HG03196 (cell line): ENCODE results near the gene TRAPPC6A.
A peak's percentile ranks its signal among the peaks of the same experiment; 100 is the strongest.

Experiments used
- ATAC-seq: cut with Tn5 transposase; IDR thresholded peaks from one replicate; pipeline ENCODE4 v1.9.1; 2021; ENCODE audit not compliant: unreplicated experiment

The TRAPPC6A gene

DNA sequence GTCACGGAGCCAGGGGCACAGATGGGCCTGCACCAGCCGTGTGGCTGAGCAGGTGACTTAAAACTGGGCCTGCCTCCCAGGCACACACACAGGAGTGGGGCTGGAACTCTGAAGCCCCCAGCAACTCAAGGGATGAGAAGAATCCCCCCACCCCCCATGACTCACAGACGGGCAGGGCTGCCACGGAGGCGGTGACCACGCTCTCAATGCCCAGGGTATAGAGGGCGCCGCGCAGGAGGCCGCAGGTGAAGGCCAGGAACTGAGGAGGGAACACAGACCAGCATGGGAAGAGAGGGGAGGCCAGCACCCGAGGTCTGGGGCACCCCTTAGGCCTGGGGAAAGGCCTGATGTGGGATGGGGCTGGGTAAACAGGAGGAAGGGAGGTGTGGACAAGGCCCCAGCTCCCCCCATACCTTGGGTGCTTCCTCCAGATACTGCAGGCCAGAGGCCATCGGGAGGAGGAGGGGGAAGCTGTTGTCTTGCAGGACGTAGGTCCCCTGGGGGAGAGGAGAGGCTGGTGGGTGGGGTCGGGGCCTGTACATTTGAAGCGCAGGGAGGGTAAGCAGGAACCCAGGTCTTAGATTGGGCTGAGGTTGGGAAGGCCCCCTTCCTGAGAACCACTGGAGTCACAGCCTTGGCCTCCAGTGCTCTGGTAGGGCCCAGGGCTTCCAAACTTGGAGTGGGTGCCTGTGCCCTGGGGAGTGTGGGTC is 14.1 kb downstream of the TRAPPC6A start:
- ATAC-seq: peak; percentile 15

DNA sequence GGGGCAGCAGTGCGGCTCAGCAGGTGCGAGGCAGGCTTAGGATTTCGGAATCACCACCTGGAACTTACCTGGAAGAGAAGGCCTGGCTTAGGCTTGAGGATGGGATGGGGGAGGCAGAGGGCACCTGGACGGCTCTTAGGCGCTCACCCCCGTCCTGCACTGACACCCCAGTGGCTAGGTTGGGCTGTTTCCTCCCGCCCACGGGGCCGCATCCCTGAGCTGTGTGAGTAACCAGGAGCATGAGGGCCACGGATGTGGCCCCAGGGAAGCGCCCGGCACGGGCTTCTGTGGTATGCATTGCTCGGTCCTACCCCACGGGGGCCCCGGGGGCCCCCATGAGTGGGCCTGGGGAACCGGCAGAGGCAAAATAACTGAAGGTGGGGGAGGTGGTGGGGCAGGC is 14.9 kb downstream of the TRAPPC6A start:
- no peak for ATAC-seq

DNA sequence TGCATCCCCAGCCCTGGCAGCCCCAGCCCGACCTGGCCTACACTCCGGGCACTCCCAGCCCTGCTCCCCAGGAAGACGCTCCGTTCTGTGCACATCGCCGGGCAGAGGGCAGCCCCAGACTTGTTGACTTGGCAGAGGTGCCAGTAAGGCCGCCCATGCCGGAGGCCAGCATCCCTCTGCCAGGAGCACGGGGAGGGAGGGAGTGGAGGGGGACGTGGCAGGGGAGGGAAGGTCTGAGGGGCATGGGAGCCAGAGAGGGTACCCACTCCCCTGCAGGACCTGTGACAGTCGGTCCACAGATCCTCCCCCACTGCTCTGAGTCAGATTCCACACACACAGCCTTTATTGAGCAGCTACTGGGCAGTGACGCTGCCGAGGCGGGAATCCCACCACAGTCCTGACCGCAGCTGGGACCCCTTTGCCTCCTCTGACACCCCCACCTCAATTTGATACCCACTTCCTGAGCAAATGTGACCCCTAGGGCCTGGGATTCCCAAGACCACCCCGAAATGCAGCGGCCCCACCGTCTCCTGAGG is 15.4 kb downstream of the TRAPPC6A start:
- no peak for ATAC-seq

DNA sequence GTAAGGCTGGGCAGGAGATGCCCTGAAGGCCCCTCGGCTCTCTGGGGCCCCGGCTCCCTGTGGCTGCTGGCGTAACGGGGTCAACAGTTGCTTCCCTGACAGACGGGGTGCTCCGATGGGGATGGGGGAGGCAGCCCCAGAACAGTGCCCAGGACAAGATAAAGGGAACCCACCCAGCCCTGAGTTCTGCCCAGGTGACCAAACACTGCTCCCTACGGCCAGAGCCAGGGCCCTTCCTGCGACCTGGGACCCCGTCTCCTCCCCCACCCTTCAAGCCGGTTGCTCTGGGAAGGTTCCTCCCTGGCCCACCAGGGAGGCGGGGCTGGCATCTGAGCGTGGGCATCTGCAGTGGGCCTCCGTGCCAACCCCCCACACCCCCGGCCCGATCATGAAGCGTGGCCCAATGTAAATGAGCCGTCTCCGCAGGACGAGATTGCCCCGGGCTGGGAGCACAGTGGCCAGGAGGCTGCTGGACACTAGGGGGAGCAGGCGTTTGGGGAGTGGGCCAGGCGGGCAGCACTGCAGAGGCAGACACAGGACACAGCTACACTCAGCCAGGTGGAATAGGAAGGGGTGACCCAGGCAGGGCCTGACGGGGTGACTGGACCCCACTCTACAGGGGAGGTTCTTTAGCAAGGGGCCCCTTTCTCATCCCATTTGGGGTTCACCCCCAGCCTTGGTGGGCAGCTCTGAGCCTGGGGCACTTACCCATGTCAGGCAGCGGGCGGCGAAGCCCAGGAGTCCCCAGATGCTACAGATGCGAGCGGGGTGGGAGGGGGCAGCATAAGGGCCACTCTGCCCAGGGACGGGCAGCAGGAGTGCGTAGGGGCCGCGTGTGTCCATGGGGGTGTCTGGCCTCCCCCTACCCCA is 16.1 kb downstream of the TRAPPC6A start:
- ATAC-seq: no peak

DNA sequence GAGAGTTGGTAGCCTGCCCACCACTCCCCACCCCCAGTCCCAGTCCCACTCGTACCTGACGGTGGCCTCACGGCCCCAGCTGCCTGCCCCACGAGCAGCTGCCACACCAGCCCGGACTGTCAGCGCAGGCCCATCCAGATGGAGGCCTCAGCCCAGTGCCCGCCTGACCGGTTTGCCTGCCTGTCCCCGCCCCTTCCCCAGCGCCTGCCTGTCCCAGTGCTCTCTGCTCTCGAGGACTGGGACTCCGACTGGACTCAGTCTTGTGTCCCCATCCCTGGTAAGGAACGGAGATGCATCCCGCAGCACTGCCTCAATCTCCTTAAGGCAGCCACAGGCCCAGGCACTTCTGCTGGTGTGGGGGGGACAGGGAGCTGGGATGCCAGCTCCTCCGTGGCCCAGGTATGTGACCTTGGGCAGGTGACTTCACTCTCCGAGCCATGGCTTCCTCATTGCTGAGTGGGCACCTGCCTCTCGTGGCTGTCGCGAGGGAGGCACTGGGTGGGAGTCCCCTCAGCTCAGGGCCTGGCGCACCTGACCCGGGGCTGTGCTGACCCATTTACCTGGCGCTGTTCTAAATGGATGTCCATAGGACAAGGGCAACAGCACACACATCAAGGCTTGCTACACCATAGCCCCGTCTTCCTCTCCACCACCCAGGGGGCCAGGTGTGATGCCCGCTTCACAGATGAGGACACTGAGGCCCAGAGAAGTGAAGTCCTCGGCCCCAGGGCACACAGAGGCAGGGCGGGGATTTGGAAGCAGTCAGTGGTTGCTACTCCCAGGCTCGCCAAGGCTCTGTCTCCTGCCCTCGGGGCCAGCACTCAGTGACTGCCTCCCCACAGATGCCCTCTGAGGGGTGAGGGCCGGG is 16.9 kb downstream of the TRAPPC6A start, which contains the start of gene NKPD1:
Gene NKPD1 (minus strand): TSS at position 113 of the 868 bp plus-strand sequence. CDS start 832 bp downstream, outside the sequence.
- ATAC-seq: no peak

DNA sequence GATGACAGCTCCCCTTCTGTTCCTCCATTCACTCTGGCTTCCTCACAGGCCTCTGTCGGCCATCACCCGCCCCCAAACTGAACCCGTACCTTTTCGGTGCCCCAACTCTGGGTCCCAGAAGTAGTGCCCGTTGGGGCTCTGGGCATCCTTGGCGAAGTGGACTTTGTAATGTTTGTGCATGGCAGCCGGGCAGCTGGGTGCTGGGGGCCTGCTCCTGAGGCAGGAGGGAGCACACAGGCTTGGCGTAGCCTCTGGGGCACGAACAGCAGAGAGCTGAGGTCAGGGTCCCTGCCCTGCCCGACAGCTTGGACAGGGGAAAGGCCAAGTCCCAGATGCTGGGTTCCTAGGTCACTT is 18.1 kb downstream of the TRAPPC6A start:
- ATAC-seq: no peak

DNA sequence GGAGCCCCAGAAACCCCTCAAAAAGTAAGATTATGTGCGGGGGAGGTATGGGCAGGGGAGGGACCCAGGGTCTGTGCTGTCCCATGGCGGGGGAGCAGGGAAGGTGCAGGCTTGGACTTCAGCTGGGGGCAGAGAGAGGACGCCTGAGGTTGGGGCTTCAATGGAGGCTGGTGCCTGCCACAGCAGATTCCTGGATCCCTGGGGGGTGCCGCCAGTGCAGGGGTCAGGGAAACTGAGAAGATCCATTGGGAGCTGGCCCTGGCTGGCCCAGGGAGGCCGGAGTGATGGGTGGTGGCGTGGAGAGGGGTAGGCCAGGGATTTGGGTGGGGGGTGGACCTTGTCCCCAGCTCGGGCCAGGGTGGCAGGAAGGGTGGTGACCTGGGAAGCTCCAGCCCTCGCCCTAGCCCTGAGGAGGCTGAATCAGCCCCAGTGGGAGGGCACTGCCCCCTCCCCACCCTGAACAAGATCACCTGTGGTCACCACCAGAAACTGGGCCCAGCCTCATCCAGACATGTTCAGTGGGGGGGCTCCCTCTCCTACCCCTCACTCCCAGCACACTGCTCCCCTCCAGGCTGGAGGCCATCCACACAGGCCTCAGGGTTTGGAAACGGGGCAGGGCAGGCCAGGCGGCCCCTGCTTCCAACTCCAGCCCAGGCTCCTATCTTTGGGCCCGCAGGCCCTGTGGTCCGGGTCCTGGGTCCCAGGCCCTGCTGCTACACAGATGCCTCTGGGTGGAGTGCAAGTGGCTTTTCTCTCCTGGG is 18.6 kb downstream of the TRAPPC6A start:
- ATAC-seq: no peak

DNA sequence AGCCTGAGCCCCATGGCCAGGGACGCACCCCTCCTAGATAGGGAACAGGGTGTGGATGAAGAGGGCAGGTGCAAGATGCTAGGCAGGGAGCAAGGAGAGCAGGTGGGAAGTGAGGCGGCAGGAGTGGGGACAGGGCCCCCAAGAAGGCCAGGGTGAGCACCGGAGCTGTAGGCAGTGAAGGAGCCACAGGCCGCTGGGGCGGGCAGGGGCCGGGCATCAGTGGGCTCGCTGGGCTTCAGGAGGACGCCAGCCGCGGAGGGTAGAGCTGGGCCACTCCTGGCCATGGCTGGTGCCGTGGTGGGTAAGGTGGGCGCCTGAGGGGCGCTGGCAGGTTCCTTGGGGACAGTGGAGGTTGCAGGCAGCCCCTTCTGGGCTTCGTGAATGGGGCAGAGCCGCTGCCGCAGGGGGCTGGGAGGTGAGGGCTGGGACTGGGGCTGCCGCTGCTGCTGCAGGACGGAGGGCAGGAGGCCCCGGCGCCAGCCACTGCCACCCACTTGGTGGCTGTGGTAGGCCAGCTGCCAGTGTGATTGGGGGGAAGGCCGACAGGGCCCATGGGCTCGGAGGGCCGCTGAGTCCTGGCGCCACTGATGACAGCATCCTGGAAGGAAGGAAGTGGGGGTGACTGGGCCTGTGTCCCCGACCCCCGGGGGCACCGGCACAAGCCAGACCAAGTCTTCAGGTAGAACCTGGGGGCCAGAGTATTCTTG is 19.4 kb downstream of the TRAPPC6A start:
- ATAC-seq: no peak

DNA sequence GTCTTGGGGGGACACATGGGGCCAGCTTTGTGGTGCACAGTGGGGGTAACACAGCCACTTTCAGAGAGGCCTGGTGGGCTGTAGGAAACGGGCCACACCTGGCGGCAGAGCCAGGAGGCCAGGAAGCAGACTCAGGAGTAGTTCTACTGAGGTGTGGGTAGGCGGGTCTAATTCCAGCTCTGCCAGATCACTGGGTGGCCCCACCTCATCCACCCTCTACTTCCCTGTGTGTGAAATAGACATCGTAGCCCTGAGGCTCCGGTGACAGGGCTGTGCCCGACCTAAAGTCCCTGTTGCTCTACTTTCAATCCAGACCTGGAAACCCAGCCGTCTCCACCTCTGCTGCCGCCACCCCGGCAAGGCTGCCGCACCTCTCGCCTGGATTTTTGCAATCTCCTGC is 21.3 kb downstream of the TRAPPC6A start:
- no peak for ATAC-seq

DNA sequence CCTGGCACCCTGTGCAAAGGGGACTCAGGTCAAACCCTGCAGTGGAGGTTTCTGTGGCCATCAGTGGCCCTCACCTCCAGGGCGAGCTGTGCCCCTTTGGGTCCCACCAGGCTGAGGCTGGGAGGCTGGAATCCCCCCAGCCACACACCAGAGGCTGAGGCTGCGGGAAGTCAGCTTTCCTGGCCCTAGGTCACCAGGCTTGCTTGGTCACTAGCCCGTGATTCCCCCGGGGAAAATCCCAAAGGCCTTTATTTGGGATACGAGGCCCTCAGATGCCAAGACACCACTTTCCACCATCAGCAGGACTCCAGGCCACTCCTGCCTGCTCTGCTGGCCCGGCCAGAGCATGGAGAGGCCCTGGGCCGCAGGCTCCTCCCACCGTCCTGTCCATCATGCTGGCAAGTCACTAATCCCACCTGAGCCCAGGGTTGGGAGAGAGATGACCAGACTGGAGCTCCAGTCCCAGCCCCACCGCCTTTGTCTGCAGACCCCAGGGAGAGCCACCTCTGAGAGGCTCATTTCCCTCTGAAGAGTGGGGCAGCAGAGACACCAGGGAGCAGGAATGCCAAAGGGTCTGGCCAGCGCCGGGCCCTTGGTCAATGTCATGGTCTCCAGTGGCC is 21.9 kb downstream of the TRAPPC6A start:
- ATAC-seq: no peak

DNA sequence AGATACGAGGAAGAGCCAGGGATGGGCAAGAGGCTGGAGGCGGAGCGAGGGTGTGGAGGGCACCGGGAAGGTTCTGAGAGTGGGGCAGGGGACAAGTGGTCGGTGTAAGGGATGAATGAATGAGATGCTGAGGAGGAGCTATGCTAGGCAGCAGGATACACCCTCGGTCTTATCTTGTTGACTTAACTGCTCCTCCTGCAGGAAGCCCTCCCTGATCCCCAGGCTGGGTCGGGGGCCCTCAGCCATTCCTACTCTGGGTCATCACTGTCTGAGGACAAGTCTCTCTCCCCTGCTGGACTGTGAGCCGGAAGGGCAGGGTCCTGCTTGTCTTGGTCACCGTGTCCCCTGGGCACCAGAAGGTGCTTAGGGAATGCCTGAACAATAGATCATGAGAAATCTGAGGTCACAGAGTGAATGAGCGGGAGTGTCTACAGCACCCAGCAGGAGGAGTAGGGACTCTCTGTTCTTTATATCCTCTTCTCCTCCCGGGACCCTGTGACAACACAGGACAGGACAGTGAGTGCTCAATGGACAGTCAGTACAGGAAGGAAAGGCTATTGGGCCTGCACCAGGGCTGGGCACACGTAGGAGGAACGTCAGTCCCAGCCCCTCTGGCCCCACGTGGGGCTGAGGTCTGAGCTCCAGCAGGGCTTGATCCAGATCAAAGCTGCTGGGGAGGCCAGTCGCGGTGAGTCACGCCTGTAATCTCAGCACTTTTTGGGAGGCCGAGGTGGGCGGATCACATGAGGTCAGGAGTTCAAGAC is 23.8 kb downstream of the TRAPPC6A start:
- ATAC-seq: no peak

DNA sequence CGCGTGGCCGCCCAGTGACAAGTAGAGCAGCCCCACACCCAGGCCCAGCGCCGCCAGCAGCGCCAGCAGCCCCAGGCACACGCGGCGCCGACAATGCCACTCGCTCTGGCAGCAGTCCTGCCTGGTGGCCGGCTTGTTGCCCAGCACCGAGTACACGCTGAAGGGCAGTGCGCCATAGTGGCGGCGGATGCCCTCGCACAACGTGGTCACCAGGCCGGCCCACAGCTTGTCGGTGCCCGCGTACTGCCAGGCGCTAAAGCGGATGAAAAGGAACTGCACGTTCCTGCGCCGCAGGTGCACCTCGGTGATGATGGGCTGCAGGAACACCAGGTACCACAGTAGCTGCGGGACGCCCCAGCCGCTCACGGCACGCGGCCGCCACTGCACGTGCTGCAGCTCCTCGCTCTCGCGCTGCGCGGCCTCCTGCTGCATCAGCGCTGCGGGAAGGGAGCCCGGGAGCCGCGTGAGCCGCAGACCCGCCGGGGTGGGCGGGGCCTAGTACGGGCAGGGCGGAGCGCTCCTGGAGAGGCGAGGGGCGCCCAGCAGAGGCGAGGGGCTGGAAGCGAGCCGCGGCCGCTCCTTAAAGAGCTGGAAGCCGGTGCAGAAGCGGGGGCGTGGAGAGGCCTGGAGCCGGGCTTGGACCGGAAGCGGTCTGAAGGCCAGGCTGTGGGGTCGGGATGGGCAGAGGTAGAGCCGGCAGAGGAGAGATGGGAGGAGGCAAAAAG is 24.5 kb downstream of the TRAPPC6A start:
- ATAC-seq: no peak

DNA sequence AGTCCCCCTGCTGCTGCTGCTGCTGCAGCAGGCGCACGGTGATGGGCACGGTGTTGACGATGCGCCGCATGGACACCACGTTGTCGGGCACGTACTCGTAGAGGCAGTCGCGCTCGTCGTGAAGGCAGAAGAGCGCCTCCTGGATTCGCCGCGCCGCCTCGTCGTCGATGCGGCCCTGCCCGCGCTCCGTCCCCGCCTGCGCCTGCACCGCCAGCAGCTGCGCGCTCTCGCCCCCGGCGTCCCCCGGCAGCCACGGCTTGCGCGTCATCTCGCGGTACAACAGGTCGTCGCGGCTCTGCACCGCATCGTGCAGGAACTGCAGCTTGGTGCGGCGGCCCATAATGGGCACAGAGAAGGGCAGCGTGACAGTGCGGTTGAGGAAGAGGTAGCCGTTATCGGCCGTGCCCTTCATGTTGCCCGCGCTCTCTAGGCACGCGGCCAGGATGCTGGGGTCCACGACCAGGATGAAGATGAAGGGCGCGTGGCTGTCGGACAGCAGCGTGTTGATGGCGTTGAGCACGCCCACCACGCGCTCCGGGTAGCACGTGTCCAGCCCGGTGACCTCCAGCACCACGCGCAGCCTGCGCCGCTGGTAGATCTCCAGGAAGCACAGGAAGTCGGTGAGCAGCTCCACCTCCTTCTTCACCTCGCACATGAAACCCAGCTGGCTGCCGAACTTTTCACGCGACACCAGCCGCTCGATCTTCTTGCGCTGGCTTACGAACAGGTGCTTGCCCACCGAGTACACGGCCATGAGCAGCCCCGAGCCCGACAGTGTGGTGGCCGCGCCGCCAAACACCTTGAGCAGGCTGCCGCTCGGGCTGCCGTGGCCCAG is 25.3 kb downstream of the TRAPPC6A start:
- no peak for ATAC-seq

DNA sequence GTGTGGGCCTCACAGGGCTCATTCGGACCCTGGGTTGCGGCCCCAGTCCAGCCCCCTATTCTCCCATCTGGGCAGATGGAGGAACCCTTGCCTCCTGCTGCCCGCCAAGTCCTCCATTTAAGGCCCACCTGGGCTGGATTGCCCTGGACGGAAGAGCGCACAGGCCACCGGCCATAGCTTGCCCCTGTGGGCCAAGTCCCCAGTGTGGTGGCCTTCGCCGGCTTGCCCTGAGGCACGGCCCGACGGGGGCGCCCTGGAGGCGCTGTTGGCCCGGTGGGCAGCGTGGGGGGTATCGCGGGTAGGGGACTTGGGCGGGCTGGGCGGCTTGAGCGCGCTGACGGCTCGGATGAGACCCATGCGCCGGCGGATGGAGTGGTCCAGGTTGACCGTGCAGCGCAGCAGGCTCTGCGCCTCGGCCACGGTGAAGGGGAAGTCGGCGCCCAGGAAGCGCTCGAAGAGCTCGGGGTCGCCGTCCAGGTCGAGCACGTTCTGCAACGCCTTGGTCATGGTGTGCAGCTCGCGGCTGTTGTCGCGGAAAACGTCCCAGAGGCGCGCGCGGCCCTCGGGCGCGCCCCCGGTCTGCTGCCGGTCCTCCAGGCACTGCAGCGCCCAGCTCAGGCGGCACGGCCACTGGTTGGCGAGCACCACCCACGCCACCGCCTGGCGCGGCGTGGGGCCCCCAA is 26.1 kb downstream of the TRAPPC6A start:
- no peak for ATAC-seq

DNA sequence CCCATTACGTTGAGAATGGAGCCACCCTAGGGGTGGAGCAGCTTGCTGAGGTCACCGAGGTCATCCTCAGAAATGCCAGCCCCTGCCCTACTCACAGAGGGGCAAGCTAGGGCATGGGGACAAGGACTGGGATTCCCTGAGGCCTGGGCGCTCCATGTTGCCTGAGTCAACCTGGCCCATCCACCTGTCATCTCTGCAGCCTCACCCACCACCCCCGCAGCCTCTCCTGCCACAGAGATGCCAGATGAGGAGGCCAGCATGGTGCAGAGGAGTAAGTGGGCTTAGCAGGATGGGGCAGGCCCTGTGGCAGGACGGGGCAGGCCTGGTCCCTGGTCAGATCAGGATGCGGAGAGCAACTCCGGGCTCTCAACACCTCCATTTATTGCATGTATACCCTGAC is 26.7 kb downstream of the TRAPPC6A start:
- no peak for ATAC-seq

DNA sequence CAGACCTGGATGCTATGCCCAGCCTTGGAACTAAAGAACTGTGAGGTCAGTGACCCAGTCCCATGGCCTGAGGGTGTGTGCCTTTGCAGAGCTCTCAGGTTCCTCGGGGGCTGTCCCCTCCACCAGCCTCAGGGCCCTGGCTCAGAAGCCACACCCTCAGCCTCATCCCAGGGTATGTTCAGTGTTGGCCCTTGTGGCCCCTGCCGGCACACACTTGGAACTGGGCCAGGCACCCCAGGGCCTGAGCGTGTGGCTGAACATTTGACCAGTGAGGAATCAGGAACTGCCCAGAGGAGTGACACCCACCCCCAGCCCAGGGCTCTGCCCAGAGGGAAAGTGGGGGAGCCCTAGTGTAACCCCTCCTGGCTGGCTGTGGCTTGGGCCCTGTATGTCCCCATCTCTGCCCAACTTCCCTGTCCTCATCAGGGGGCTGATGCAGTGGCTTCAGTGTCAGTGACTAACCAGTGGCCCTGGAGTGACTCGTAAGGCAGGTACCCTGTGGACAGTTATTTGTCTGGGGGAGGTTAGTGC is 27.2 kb downstream of the TRAPPC6A start:
- ATAC-seq: no peak
